ENCODE results near the gene PTPRM. TPM values are rescaled to one million over a fixed set of nuclear protein-coding genes. Genes with fewer than 3 reads are reported as not detected.

The PTPRM gene
- total RNA-seq, 1 experiment from 2014 or later = 11.1 TPM

- H3K27ac Mint-ChIP-seq = peak overlapping the region; percentile 15; the same call in 1 of the 2 replicates
- no peak overlapping the region for H3K4me3 Mint-ChIP-seq
- CTCF ChIA-PET = no interaction called here
- no peaks in the 10 kb centered on the region for H3K27me3 Mint-ChIP-seq (ENCODE audit: low read depth)
- H3K36me3 Mint-ChIP-seq = 0 out of 2 replicates have a peak, but pooled peaks cover under 1% of the 10 kb centered on the region
- H3K9me3 Mint-ChIP-seq = peaks cover 1% of the 10 kb centered on the region; the same call in 1 of the 2 replicates
- DNase-seq (ENCODE audit: low spot score) (no peak), ATAC-seq (no peak)
- TF ChIP-seq ELF4 (CRISPR knock-in tag; IDR thresholded peaks at IDR 0.05; ENCODE audit: low read depth) = no peak
- TF ChIP-seq FOXP4 (CRISPR knock-in tag; IDR thresholded peaks at IDR 0.05) = no peak
- no peak for TF ChIP-seq SMAD3 (CRISPR knock-in tag; IDR thresholded peaks at IDR 0.05; ENCODE audit: borderline replicate concordance)
- no peak for TF ChIP-seq ZBTB43 (CRISPR knock-in tag; IDR thresholded peaks at IDR 0.05)
- no peak for TF ChIP-seq CBFB (CRISPR knock-in tag; IDR thresholded peaks at IDR 0.05; ENCODE audit: low read depth)
- no peak for TF ChIP-seq TCF7 (CRISPR knock-in tag; IDR thresholded peaks at IDR 0.05; ENCODE audit: low read depth)
- TF ChIP-seq, protein P1, sequence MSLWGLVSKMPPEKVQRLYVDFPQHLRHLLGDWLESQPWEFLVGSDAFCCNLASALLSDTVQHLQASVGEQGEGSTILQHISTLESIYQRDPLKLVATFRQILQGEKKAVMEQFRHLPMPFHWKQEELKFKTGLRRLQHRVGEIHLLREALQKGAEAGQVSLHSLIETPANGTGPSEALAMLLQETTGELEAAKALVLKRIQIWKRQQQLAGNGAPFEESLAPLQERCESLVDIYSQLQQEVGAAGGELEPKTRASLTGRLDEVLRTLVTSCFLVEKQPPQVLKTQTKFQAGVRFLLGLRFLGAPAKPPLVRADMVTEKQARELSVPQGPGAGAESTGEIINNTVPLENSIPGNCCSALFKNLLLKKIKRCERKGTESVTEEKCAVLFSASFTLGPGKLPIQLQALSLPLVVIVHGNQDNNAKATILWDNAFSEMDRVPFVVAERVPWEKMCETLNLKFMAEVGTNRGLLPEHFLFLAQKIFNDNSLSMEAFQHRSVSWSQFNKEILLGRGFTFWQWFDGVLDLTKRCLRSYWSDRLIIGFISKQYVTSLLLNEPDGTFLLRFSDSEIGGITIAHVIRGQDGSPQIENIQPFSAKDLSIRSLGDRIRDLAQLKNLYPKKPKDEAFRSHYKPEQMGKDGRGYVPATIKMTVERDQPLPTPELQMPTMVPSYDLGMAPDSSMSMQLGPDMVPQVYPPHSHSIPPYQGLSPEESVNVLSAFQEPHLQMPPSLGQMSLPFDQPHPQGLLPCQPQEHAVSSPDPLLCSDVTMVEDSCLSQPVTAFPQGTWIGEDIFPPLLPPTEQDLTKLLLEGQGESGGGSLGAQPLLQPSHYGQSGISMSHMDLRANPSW (CRISPR knock-in tag; conservative IDR thresholded peaks at IDR 0.05; ENCODE audit: low read depth) = no peak
- no peak for TF ChIP-seq PRRX2 (CRISPR knock-in tag; IDR thresholded peaks at IDR 0.05)
- H3K4me1 Mint-ChIP-seq = peaks cover 12% of the 10 kb centered on the region
- POLR2A ChIA-PET = no interaction called here
Measured at GRCh38 chr18:8313043-8313442, 745.9 kb downstream of the PTPRM start.

- no peaks in the 10 kb centered on the region for H3K27me3 Mint-ChIP-seq (ENCODE audit: low read depth)
- ChIA-PET CTCF (no interaction called here), POLR2A (no interaction called here)
- peaks cover 12% of the 10 kb centered on the region for H3K4me1 Mint-ChIP-seq
- TF ChIP-seq, protein P2, sequence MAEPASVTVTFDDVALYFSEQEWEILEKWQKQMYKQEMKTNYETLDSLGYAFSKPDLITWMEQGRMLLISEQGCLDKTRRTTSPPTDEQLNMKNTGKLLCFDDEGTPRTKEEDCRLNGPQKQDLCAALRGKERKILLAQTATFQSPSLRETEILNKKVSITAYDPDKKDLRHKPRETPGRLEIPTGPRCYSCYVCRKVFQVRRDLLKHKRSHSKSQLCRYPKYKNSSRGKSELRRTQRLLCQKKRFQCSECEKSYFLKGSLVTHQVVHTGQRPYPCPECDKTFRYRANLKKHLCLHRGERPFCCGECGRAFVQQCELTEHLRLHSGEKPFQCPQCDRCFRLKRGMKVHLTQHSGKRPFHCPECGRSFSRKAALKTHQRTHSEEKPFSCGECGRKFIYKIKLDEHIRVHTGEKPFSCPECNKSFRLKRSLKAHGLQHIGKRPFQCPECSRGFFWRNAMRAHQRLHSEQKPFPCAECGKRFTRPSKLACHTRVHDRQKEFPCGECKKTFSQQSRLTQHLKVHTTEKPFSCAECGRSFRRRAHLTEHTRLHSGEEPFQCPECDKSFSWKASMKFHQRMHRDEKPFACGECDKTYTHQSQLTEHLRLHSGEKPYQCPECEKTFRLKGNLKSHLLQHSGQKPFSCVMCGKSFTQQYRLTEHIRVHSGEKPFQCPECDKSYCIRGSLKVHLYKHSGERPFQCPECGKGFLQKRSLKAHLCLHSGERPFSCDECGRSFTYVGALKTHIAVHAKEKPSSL (CRISPR knock-in tag; conservative IDR thresholded peaks at IDR 0.05) = no peak
- no peak for TF ChIP-seq CBFB (CRISPR knock-in tag; IDR thresholded peaks at IDR 0.05; ENCODE audit: low read depth)
- TF ChIP-seq NFYB (CRISPR knock-in tag; conservative IDR thresholded peaks at IDR 0.05; ENCODE audit: low read depth) = no peak
- TF ChIP-seq TEAD1 (CRISPR knock-in tag; IDR thresholded peaks at IDR 0.05) = no peak
- TF ChIP-seq FOXP4 (CRISPR knock-in tag; IDR thresholded peaks at IDR 0.05) = no peak
- TF ChIP-seq, protein P3, sequence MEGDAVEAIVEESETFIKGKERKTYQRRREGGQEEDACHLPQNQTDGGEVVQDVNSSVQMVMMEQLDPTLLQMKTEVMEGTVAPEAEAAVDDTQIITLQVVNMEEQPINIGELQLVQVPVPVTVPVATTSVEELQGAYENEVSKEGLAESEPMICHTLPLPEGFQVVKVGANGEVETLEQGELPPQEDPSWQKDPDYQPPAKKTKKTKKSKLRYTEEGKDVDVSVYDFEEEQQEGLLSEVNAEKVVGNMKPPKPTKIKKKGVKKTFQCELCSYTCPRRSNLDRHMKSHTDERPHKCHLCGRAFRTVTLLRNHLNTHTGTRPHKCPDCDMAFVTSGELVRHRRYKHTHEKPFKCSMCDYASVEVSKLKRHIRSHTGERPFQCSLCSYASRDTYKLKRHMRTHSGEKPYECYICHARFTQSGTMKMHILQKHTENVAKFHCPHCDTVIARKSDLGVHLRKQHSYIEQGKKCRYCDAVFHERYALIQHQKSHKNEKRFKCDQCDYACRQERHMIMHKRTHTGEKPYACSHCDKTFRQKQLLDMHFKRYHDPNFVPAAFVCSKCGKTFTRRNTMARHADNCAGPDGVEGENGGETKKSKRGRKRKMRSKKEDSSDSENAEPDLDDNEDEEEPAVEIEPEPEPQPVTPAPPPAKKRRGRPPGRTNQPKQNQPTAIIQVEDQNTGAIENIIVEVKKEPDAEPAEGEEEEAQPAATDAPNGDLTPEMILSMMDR (IDR thresholded peaks at IDR 0.05) = no peak
- TF ChIP-seq USF1 (CRISPR knock-in tag; IDR thresholded peaks at IDR 0.05) = no peak
- TF ChIP-seq, protein P4, sequence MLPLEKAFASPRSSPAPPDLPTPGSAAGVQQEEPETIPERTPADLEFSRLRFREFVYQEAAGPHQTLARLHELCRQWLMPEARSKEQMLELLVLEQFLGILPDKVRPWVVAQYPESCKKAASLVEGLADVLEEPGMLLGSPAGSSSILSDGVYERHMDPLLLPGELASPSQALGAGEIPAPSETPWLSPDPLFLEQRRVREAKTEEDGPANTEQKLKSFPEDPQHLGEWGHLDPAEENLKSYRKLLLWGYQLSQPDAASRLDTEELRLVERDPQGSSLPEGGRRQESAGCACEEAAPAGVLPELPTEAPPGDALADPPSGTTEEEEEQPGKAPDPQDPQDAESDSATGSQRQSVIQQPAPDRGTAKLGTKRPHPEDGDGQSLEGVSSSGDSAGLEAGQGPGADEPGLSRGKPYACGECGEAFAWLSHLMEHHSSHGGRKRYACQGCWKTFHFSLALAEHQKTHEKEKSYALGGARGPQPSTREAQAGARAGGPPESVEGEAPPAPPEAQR (CRISPR knock-in tag; IDR thresholded peaks at IDR 0.05) = no peak
- H3K9me3 Mint-ChIP-seq = no peaks in the 10 kb centered on the region
- DNase-seq (ENCODE audit: low spot score) = no peak
- H3K27ac Mint-ChIP-seq = no peak overlapping the region
- H3K4me3 Mint-ChIP-seq = no peak overlapping the region
- ATAC-seq = no peak
- no peaks in the 10 kb centered on the region for H3K36me3 Mint-ChIP-seq
Measured at GRCh38 chr18:8314124-8314523, 747.0 kb downstream of the PTPRM start.
